DMS 273 treated with DMSO at 0.1 percent for 48 hours (cell line): Measurements from ENCODE around the gene PHKB.
A peak's percentile ranks its signal among the peaks of the same experiment; 100 is the strongest.
"Not testable (repeated sequence)": the region's sequence is repeated elsewhere in the genome, so short reads cannot be mapped to it uniquely, and the experiment has no call there.

Source experiments
- DNase-seq: peaks from one replicate; lab custom pipeline; 2025; lab: John Stamatoyannopoulos, UW

PHKB gene

GRCh38 chr16:47460711-47461597 lies at the start of gene PHKB, which contains the start of gene ITFG1:
TSS of gene PHKB (plus strand) at chr16:47461331. CDS start at chr16:47461351, 20 bp downstream.
TSS of gene ITFG1 (minus strand) at chr16:47461063. CDS start at chr16:47461045, 18 bp downstream.
- peak; percentile 69 for DNase-seq

- no peak for DNase-seq
Measured at GRCh38 chr16:47413041-47413440, 48.1 kb upstream of the PHKB start.

GRCh38 chr16:47416869-47417268 lies 44.3 kb upstream of the PHKB start:
- no peak for DNase-seq

- no peak for DNase-seq
Measured at GRCh38 chr16:47424846-47425245, 36.3 kb upstream of the PHKB start.

- no peak for DNase-seq
Measured at GRCh38 chr16:47426806-47427205, 34.3 kb upstream of the PHKB start.

- no peak for DNase-seq
Measured at GRCh38 chr16:47431960-47432359, 29.2 kb upstream of the PHKB start.

GRCh38 chr16:47434274-47434673 lies 26.9 kb upstream of the PHKB start:
- DNase-seq = not testable (repeated sequence)

GRCh38 chr16:47440066-47440465 lies 21.1 kb upstream of the PHKB start:
- DNase-seq = not testable (repeated sequence)

GRCh38 chr16:47442884-47443283 lies 18.2 kb upstream of the PHKB start:
- DNase-seq = not testable (repeated sequence)

GRCh38 chr16:47446431-47446830 lies 14.7 kb upstream of the PHKB start:
- DNase-seq = no peak

GRCh38 chr16:47448830-47449575 lies 12.1 kb upstream of the PHKB start:
- DNase-seq = no peak

GRCh38 chr16:47449788-47450187 lies 11.3 kb upstream of the PHKB start:
- DNase-seq = no peak

- no peak for DNase-seq
Measured at GRCh38 chr16:47458331-47458730, 2.8 kb upstream of the PHKB start.

- DNase-seq = no peak
Measured at GRCh38 chr16:47459603-47460002, 1.5 kb upstream of the PHKB start.

- DNase-seq = no peak
Measured at GRCh38 chr16:47460359-47460710, 796 bp upstream of the PHKB start.

GRCh38 chr16:47461598-47462266 lies 601 bp downstream of the PHKB start:
- DNase-seq = peak; percentile 1

GRCh38 chr16:47463771-47464624 lies 2.9 kb downstream of the PHKB start:
- no peak for DNase-seq

GRCh38 chr16:47465919-47466630 lies 4.9 kb downstream of the PHKB start:
- no peak for DNase-seq

GRCh38 chr16:47467501-47467900 lies 6.4 kb downstream of the PHKB start:
- no peak for DNase-seq

- DNase-seq = not testable (repeated sequence)
Measured at GRCh38 chr16:47468070-47468689, 7.0 kb downstream of the PHKB start.
